Endothelial cell (in vitro differentiated cells): ENCODE data around the gene FGF14. TPM values are rescaled to one million over a fixed set of nuclear protein-coding genes. Genes with fewer than 3 reads are reported as not detected.

Experiments used
- DNase-seq: peaks from one replicate; pipeline ENCODE4 v3.0.0; 2021; ENCODE audit warnings: low spot score
- H3K27ac Mint-ChIP-seq: one replicate; pipeline ENCODE4 v1.8.0; 2021; ENCODE audit warnings: mixed read lengths, inconsistent platforms; ENCODE audit not compliant: unreplicated experiment
- H3K27me3 Mint-ChIP-seq: one replicate; pipeline ENCODE4 v1.8.0; 2021; ENCODE audit warnings: mild to moderate bottlenecking, moderate library complexity, mixed read lengths, inconsistent platforms; ENCODE audit not compliant: unreplicated experiment
- H3K36me3 Mint-ChIP-seq: one replicate; pipeline ENCODE4 v1.8.0; 2021; ENCODE audit warnings: mild to moderate bottlenecking, low read depth, mixed read lengths, inconsistent platforms; ENCODE audit not compliant: unreplicated experiment
- H3K4me1 Mint-ChIP-seq: one replicate; pipeline ENCODE4 v1.8.0; 2021; ENCODE audit warnings: mild to moderate bottlenecking, mixed read lengths, inconsistent platforms; ENCODE audit not compliant: unreplicated experiment
- H3K4me3 Mint-ChIP-seq: one replicate; pipeline ENCODE4 v1.8.0; 2021; ENCODE audit warnings: mild to moderate bottlenecking, mixed read lengths, inconsistent platforms; ENCODE audit not compliant: unreplicated experiment
- H3K9me3 Mint-ChIP-seq: one replicate; pipeline ENCODE4 v1.8.0; 2021; ENCODE audit warnings: mixed read lengths, inconsistent platforms; ENCODE audit not compliant: unreplicated experiment
- CTCF ChIP-seq: fragments of 200-600 bp; sonication (generic); IDR thresholded peaks from one replicate; pipeline ENCODE4 v1.5.0; 2021; ENCODE audit warnings: antibody characterized with exemption; ENCODE audit not compliant: unreplicated experiment
- total RNA-seq: library from RNA; stranded (reverse); fragmentation: NEBNext Ultra II Directional; extraction: Animal tissue kit (Norgen Biotek cat#: 25700); gene quantifications from one replicate; pipeline ENCODE4 v1.2.1, GENCODE V29; 2021; ENCODE audit not compliant: unreplicated experiment

The FGF14 gene
- total RNA-seq, 1 donor from 2014 or later, result 0.13 TPM

- no peak for TF ChIP-seq CTCF
Measured at GRCh38 chr13:101828119-101828518, 573.7 kb downstream of the FGF14 start.

GRCh38 chr13:101817898-101818297 lies 584.0 kb downstream of the FGF14 start:
- Mint-ChIP-seq H3K27me3 (peaks cover 1% of the 10 kb centered on the region), H3K36me3 (no peaks in the 10 kb centered on the region), H3K4me1 (no peaks in the 10 kb centered on the region), H3K4me3 (no peak overlapping the region), H3K9me3 (no peaks in the 10 kb centered on the region), H3K27ac (no peak overlapping the region)
- no peak for DNase-seq
- no peak for TF ChIP-seq CTCF

More at GRCh38 chr13:101828119-101828518, 573.7 kb downstream of the FGF14 start:
- no peak overlapping the region for H3K4me3 Mint-ChIP-seq
- H3K27me3 Mint-ChIP-seq, result no peaks in the 10 kb centered on the region
- no peak overlapping the region for H3K27ac Mint-ChIP-seq
- DNase-seq, result no peak
- no peaks in the 10 kb centered on the region for H3K36me3 Mint-ChIP-seq
- H3K4me1 Mint-ChIP-seq, result no peaks in the 10 kb centered on the region
- no peaks in the 10 kb centered on the region for H3K9me3 Mint-ChIP-seq

- H3K27me3 Mint-ChIP-seq, result no peaks in the 10 kb centered on the region
Measured at GRCh38 chr13:101811881-101812280, 590.0 kb downstream of the FGF14 start.

GRCh38 chr13:101811284-101811839 lies 590.5 kb downstream of the FGF14 start:
- no peak for TF ChIP-seq CTCF
- no peaks in the 10 kb centered on the region for H3K27me3 Mint-ChIP-seq
- DNase-seq, result no peak
- no peaks in the 10 kb centered on the region for H3K36me3 Mint-ChIP-seq
- no peak overlapping the region for H3K4me3 Mint-ChIP-seq
- no peaks in the 10 kb centered on the region for H3K9me3 Mint-ChIP-seq
- H3K27ac Mint-ChIP-seq, result no peak overlapping the region
- H3K4me1 Mint-ChIP-seq, result no peaks in the 10 kb centered on the region

More at GRCh38 chr13:101811881-101812280, 590.0 kb downstream of the FGF14 start:
- H3K36me3 Mint-ChIP-seq, result no peaks in the 10 kb centered on the region
- no peak overlapping the region for H3K4me3 Mint-ChIP-seq
- no peak overlapping the region for H3K27ac Mint-ChIP-seq
- no peaks in the 10 kb centered on the region for H3K4me1 Mint-ChIP-seq
- DNase-seq, result no peak
- TF ChIP-seq CTCF, result no peak
- no peaks in the 10 kb centered on the region for H3K9me3 Mint-ChIP-seq

GRCh38 chr13:101799196-101799595 lies 602.7 kb downstream of the FGF14 start:
- Mint-ChIP-seq H3K4me3 (no peak overlapping the region), H3K36me3 (no peaks in the 10 kb centered on the region), H3K9me3 (no peaks in the 10 kb centered on the region), H3K4me1 (no peaks in the 10 kb centered on the region), H3K27ac (no peak overlapping the region), H3K27me3 (peaks cover 2% of the 10 kb centered on the region)
- no peak for DNase-seq
- no peak for TF ChIP-seq CTCF
